ENCODE data around the gene LAMB3.

- TF ChIP-seq POLR2A (IDR thresholded peaks at IDR 0.05; ENCODE audit: low read depth, low read length) (no peak), PAX5 (IDR thresholded peaks at IDR 0.05; ENCODE audit: insufficient read depth, low read length, severe bottlenecking) (no peak), POLR2AphosphoS5 (IDR thresholded peaks at IDR 0.05; ENCODE audit: low read depth, low read length) (no peak)
Measured at GRCh38 chr1:209621286-209621685, 30.9 kb downstream of the LAMB3 start.
